GM21723 (cell line): ENCODE data around the gene MON1A.
A peak's percentile ranks its signal among the peaks of the same experiment; 100 is the strongest.
"Not testable (repeated sequence)": the region's sequence is repeated elsewhere in the genome, so short reads cannot be mapped to it uniquely, and the experiment has no call there.

Experiments
- ATAC-seq: cut with Tn5 transposase; IDR thresholded peaks from one replicate; pipeline ENCODE4 v1.9.1; 2021; ENCODE audit warnings: mild to moderate bottlenecking, moderate library complexity; ENCODE audit not compliant: unreplicated experiment

The MON1A gene

DNA sequence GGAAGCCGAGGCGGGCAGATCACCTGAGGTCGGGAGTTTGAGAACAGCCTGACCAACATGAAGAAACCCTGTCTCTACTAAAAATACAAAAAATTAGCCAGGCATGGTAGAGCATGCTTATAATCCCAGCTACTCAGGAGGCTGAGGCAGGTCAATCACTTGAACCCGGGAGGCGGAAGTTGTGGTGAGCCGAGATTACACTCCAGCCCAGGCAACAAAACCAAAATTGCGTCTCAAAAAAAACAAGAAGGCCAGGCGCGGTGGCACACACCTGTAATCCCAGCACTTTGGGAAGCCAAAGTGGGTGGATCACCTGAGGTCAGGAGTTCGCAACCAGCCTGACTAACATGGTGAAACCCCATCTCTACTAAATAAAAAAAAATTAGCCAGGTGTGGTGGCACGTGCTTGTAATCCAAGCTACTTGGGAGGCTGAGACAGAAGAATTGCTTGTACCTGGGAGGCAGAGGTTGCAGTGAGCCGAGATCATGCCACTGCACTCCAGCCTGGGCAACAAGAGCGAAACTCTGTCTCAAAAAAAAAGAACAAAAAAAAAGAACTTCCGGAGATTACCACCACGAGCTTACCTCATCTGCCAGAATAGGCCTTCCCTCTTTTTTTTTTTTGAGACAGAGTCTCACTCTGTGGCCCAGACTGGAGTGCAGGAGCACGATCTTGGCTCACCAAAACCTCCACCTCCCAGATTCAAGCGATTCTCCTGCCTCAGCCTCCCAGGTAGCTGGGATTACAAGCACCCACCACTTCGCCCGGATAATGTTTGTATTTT is 11.6 kb downstream of the MON1A start:
- ATAC-seq, result not testable (repeated sequence)

DNA sequence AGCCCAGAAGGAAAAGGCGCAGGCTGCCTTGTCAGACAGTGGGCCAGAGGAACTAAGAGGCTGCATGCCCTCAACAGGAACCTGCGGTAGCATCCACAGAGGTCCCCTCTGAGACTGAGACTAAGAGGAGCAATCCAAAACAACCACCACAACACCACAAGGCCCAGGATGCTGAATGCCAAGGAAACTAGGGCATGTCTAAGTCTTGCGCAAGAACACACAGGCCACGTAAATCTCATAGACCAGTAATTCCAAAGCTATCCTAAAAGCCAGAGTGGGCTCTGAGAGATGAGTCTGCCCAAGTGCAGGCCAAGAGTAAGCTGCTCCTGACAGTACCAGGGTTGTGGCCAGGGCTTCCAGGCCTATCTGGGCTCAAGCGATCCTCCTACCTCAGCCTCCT is 12.9 kb downstream of the MON1A start:
- ATAC-seq, result no peak

DNA sequence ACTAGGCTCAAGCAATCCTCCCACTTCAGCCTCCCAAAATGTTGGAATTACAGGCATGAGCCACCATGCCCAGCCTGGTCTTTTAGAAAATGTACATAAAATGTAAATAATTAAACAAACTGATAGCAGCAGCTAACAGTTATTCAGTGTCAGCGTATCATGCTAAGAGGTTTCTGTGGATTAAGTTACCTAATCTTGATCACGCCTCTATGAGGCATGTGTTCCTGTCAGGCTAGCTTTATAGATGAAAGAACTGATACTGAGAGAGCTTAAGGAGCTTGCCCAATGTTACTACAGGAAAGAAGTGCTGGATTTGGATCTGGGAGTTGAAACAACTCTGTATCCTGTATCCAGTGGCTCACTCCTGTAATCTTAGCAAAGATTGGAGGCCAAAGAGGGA is 14.7 kb downstream of the MON1A start:
- ATAC-seq, result no peak

DNA sequence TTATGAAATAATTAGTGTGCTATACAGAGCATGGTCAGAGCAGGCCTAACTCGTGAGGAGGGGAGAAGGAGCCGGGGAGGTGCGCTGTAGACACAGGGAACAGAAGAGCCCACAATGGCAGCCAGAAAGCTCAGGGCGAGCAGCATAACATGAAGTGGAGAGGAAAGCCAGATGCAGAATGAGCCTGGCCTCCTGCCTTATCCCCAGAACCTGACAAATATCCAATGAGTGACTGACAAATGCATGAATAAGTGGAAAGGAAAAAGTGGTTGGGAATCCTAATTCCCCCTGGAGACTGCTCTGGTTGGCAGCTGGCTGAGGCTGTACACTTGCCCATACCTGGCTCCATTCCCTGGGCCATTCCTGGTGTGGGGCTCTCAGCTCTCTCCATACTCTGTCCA is 16.7 kb downstream of the MON1A start:
- ATAC-seq, result no peak

- no peak for ATAC-seq
Measured at GRCh38 chr3:49911611-49912010, 18.0 kb downstream of the MON1A start.

- no peak for ATAC-seq
Measured at GRCh38 chr3:49911124-49911420, 18.5 kb downstream of the MON1A start.

- ATAC-seq, result no peak
Measured at GRCh38 chr3:49910409-49911123, 19.0 kb downstream of the MON1A start.

DNA sequence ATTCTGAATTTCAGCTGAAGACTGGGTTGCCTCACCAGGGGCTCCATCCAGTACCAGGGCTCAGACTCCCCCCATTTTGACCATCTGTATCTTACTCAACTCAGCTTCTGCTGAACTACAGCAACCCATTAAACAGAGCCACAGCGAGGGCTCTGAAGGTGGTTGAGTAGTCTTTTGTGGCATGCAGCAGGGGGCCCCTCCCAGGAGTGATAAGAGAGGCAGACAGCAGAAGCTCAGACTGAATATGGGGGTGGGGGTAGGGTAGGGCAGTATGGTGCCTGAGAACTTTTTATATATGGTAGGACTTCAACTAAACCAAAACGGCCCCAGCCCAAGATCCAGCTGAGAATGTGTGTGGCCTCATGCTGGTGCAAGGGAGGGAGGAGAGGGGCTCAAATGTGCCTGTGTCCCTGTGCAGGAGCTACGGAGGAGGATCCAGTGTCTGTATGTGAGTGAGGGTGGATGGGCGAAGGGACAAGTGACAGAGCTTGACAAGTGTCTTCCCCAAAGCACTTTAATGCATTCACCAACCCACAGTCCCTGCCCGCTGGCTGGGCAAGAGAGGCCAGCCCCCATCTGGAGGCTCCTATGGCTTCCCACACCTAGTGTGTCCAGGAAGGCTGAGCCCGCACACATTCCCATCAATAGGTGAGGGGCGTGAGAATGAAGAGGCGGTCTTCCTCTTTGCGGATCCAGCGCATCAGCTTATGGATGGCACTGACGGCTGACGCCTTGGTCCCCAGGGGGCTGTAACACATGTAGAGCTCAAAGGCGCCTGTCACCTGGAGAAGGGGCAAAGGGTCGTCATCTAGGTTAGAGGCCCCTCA is 21.0 kb downstream of the MON1A start:
- no peak for ATAC-seq

GRCh38 chr3:49906073-49906743 is 23.4 kb downstream of the MON1A start:
- ATAC-seq, result no peak

DNA sequence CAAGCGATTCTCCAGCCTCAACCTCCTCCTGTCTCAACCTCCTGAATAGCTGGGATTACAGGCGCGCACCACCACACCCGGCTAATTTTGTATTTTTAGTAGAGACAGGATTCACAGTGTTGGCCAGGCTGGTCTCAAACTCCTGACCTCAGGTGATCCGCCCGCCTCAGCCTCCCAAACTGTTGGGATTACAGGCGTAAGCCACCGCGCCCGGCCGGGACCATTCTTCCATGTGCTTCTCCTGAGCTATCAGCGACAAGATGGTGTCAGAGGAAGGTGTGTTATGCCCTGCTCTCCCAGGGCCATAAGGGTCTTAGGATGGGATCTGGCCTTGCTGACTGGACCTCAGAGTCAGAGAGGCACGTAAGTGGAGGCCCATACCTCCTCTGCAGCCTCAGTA is 25.2 kb downstream of the MON1A start:
- not testable (repeated sequence) for ATAC-seq

- peak; percentile 68 for ATAC-seq
Measured at GRCh38 chr3:49903451-49904424, 25.9 kb downstream of the MON1A start, which contains the start of gene MST1R. MST1R (minus strand) TSS chr3:49903873; CDS start chr3:49903609, 264 bp downstream.

- no peak for ATAC-seq
Measured at GRCh38 chr3:49902511-49903345, 26.9 kb downstream of the MON1A start.

DNA sequence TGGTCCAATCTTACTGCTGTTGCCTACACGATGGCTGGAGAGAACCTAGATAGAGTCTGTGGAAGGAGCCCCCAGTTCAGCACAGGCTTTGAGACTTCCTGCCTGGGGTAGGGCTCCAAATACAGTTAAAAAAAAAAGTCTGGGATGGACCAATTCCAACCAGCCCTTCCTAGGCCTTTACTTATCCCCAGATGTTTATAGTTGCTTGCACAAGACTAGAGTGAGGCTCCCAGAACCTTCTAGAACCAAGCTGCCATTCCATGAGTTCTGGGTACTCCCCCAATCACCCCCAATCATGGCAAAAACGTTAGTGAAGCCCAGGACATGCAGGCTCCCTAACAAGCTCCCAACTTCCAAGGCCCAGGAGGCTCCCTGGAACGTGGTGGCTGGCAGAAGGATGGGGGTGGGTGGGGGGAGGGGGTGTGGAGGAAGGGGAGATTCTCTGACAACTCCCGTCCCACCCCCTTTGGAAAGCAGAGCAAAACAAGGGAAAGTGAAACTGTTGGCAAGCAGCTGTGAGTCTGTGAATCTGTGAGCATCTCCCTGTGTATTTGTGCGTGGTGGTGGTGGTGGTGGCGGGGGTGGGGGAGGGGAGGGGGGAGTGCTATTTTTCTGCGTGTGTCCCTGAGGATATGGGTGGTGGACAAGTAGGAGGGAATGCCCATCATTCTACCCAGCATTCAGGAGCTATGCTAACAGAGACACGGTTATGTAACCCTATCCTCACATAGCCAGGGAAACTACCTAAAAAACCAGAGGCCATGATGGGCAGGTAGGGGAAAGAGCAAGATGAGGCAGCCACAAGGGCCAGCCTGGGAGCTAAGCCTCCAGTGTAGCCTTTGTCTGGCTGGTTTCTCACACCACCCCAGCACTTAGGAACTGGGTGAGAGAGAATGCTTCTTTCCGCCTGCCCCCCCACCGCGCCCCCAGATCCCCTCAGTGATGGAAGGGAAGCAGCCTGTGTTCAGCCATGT is 28.0 kb downstream of the MON1A start:
- no peak for ATAC-seq

GRCh38 chr3:49900491-49901153 is 29.0 kb downstream of the MON1A start:
- no peak for ATAC-seq

- no peak for ATAC-seq
Measured at GRCh38 chr3:49899815-49900214, 29.8 kb downstream of the MON1A start.

DNA sequence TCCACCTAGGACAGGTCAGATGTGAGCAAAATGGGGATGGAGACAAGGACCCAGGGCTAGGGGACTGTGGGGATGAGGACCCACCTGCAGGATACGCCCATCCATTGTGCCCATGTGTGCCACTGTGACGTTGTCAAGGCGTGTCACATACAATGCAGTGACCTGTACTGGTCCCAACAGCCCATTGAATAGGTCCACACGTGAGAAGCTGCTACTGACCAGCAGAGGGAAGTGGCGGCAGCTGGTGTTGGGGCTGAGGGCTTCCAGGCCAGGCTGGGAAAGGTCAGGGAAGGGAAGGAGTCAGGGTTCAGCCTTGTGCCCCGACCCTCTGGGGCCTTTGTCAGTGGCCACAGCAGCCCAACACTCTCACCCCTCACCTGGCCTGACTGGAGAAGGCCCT is 30.6 kb downstream of the MON1A start:
- ATAC-seq, result no peak

GRCh38 chr3:49896345-49896744 is 33.3 kb downstream of the MON1A start:
- ATAC-seq, result no peak
